HepG2 (cell line): Measurements from ENCODE around the gene CBX5. TPM values are rescaled to one million over a fixed set of nuclear protein-coding genes. Genes with fewer than 3 reads are reported as not detected.

ENCODE experiments used
- CCAR2 ChIP-seq: fragments of 200-400 bp; formaldehyde crosslinking; optimal IDR thresholded peaks from 2 replicates; pipeline ENCODE3; 2018; ENCODE audit warnings: low read depth, mild to moderate bottlenecking, low read length, moderate library complexity
- FOXA1 ChIP-seq, 2 experiments: fragments of 450-650 bp in 1 of 2; sonication (generic) in 1 of 2; formaldehyde crosslinking in 1 of 2; IDR thresholded peaks; 2 replicates each; pipeline versions ENCODE4 v1.4.0 to v1.6.1; 2016 to 2020; ENCODE audit warnings: missing genetic modification reagents in 1 of 2
- HNRNPUL1 ChIP-seq: fragments of 200-400 bp; formaldehyde crosslinking; IDR thresholded peaks from 2 replicates; pipeline ENCODE4 v1.6.1; 2017; ENCODE audit warnings: low read depth, mild to moderate bottlenecking, low read length, moderate library complexity
- JDP2 ChIP-seq: sonication (generic); formaldehyde crosslinking; IDR thresholded peaks from 2 replicates; pipeline ENCODE4 v1.8.1; 2022; ENCODE audit warnings: missing genetic modification reagents, borderline replicate concordance
- MLX ChIP-seq: IDR thresholded peaks from 2 replicates; pipeline ENCODE4 v1.6.1; 2016
- MTA1 ChIP-seq: sonication (generic); formaldehyde crosslinking; IDR thresholded peaks from 2 replicates; pipeline ENCODE4 v1.4.0; 2020; ENCODE audit warnings: missing genetic modification reagents, mild to moderate bottlenecking, borderline replicate concordance
- POGK ChIP-seq: sonication (generic); formaldehyde crosslinking; conservative IDR thresholded peaks from 2 replicates; pipeline ENCODE4 v1.8.0; 2022; ENCODE audit warnings: mild to moderate bottlenecking, moderate library complexity, missing genetic modification reagents
- PRDM4 ChIP-seq: sonication (generic); formaldehyde crosslinking; IDR thresholded peaks from 2 replicates; pipeline ENCODE4 v1.9.0; 2021; ENCODE audit warnings: missing genetic modification reagents, borderline replicate concordance
- SALL2 ChIP-seq: sonication (generic); formaldehyde crosslinking; IDR thresholded peaks from 2 replicates; pipeline ENCODE4 v1.8.1; 2023; ENCODE audit warnings: mild to moderate bottlenecking, missing genetic modification reagents, inconsistent platforms
- SKIL ChIP-seq: sonication (generic); formaldehyde crosslinking; IDR thresholded peaks from 2 replicates; pipeline ENCODE4 v1.8.0; 2022; ENCODE audit warnings: missing genetic modification reagents, mild to moderate bottlenecking, moderate library complexity, borderline replicate concordance
- SNRNP70 ChIP-seq: fragments of 200-400 bp; formaldehyde crosslinking; IDR thresholded peaks from 2 replicates; pipeline ENCODE4 v1.6.1; 2017; ENCODE audit warnings: mild to moderate bottlenecking, low read depth, low read length, moderate library complexity
- SP4 ChIP-seq: sonication (generic); formaldehyde crosslinking; IDR thresholded peaks from 2 replicates; pipeline ENCODE4 v1.8.1; 2023; ENCODE audit warnings: mild to moderate bottlenecking, missing genetic modification reagents
- SRF ChIP-seq: IDR thresholded peaks from 2 replicates; pipeline ENCODE4 v1.6.1; 2011; ENCODE audit warnings: mild to moderate bottlenecking, low read depth, low read length, moderate library complexity
- ZBTB1 ChIP-seq: sonication (generic); formaldehyde crosslinking; IDR thresholded peaks from 2 replicates; pipeline ENCODE4 v1.4.0; 2020; ENCODE audit warnings: missing genetic modification reagents, borderline replicate concordance
- ZNF124 ChIP-seq: sonication (generic); formaldehyde crosslinking; IDR thresholded peaks from 2 replicates; pipeline ENCODE4 v1.4.0; 2020; ENCODE audit warnings: missing genetic modification reagents
- ZNF235 ChIP-seq: sonication (generic); formaldehyde crosslinking; IDR thresholded peaks from 2 replicates; pipeline ENCODE4 v1.8.1; 2023; ENCODE audit warnings: mild to moderate bottlenecking, missing genetic modification reagents, borderline replicate concordance
- ZNF280B ChIP-seq: sonication (generic); formaldehyde crosslinking; IDR thresholded peaks from 2 replicates; pipeline ENCODE4 v1.5.0; 2020; ENCODE audit warnings: missing genetic modification reagents, mild to moderate bottlenecking, borderline replicate concordance
- ZNF567 ChIP-seq: sonication (generic); formaldehyde crosslinking; IDR thresholded peaks from 2 replicates; pipeline ENCODE4 v1.8.1; 2023; ENCODE audit warnings: mild to moderate bottlenecking, missing genetic modification reagents, borderline replicate concordance
- ZNF781 ChIP-seq: sonication (generic); formaldehyde crosslinking; IDR thresholded peaks from 2 replicates; pipeline ENCODE4 v1.5.1; 2020; ENCODE audit warnings: borderline replicate concordance, mild to moderate bottlenecking, missing genetic modification reagents; ENCODE audit errors: not compliant biosample characterization
- polyA plus RNA-seq, 8 experiments: library from polyadenylated mRNA; depleted of rRNA in 3 of 8; stranded (reverse) in 7 of 8; unstranded in 1 of 8; fragments of >200 nt; fragmentation: Illumina TruSeq in 4 of 8; extraction: Trizol in 4 of 8; gene quantifications; 2 replicates each; pipeline versions ENCODE4 v1.2.1 to v1.2.3, GENCODE V29; 2011 to 2016; ENCODE audit warnings: low read depth in 4 of 8, missing spikeins in 1 of 8, mixed read lengths in 1 of 8; ENCODE audit not compliant: insufficient read depth in 1 of 8
- total RNA-seq, 5 experiments: library from RNA; depleted of rRNA; stranded (reverse); fragments of >200 nt; fragmentation: Illumina TruSeq; extraction: Trizol; gene quantifications; 2 replicates each; pipeline ENCODE4 v1.2.3, GENCODE V29; 2016; ENCODE audit warnings: low read depth in 1 of 5

The CBX5 gene
- total and polyA plus RNA-seq, 2 of the 13 experiments (the other 11 are each of a cell fraction or from before 2014, with no cell fraction given), result 16.0 to 22.2 TPM

GRCh38 chr12:54214553-54215406, 65.1 kb downstream of the CBX5 start (continued):
- no peak for TF ChIP-seq POGK (CRISPR knock-in tag)
- TF ChIP-seq ZNF235, result no peak
- TF ChIP-seq SP4 (CRISPR knock-in tag), result no peak; the same call in 1 of the 2 replicates
- TF ChIP-seq ZBTB1 (CRISPR knock-in tag), result no peak
- no peak for TF ChIP-seq MLX
- TF ChIP-seq ZNF567 (CRISPR knock-in tag), result no peak
- TF ChIP-seq ZNF781 (CRISPR knock-in tag), result no peak
- peak; percentile 43; the same call in 1 of the 2 replicates for TF ChIP-seq SALL2 (CRISPR knock-in tag)
- no peak for TF ChIP-seq SKIL (CRISPR knock-in tag)
- no peak for TF ChIP-seq PRDM4 (CRISPR knock-in tag)
- TF ChIP-seq SNRNP70, result no peak
- TF ChIP-seq SRF, result no peak
- TF ChIP-seq CCAR2, result no peak
- TF ChIP-seq MTA1 (CRISPR knock-in tag), result no peak
- TF ChIP-seq ZNF124, result peak; percentile 95; the same call in 1 of the 2 replicates
- TF ChIP-seq HNRNPUL1, result no peak
- no peak for TF ChIP-seq ZNF280B
- TF ChIP-seq FOXA1 (IDR thresholded peaks at IDR 0.05), result no peak
- TF ChIP-seq FOXA1 (CRISPR knock-in tag; IDR thresholded peaks at IDR 0.05), result no peak
- no peak for TF ChIP-seq JDP2 (CRISPR knock-in tag)
